GM10248 (cell line): ENCODE measurements around the gene ADORA1.

Experiments used
- CTCF ChIA-PET: fragments of 300-600 bp; sonication (Branson Sonifier 250); formaldehyde crosslinking; extraction: SDS; loops from one replicate; lab custom pipeline; 2021; ENCODE audit warnings: antibody characterized with exemption; lab: Yijun Ruan, JAX
- POLR2A ChIA-PET: fragments of 350-650 bp; sonication (Branson Sonifier 250); formaldehyde crosslinking; extraction: SDS; loops from one replicate; lab custom pipeline; 2020; ENCODE audit warnings: antibody characterized with exemption; lab: Yijun Ruan, JAX
- DNase-seq: peaks from one replicate; pipeline ENCODE4 v3.0.0; 2012; ENCODE audit errors: extremely low spot score
- CTCF ChIP-seq: IDR thresholded peaks from 2 replicates; pipeline ENCODE4 v1.5.1; 2012; ENCODE audit warnings: mild to moderate bottlenecking, low read depth; ENCODE audit errors: extremely low read depth, missing control alignments, control extremely low read depth

The ADORA1 gene

GRCh38 chr1:203189951-203190352, 62.4 kb downstream of the ADORA1 start:
- DNase-seq: no peak
- no peak for TF ChIP-seq CTCF
- POLR2A ChIA-PET: no interaction called here
- CTCF ChIA-PET: interaction anchor here (2.3 kb wide), 1 partner anchor 26 kb away, joined by 8 read pairs; no protein-coding TSS in a partner anchor

- TF ChIP-seq CTCF: no peak
- DNase-seq: no peak
- POLR2A ChIA-PET: no interaction called here
- CTCF ChIA-PET: interaction anchor here (1.3 to 2.3 kb wide), 3 partner anchors 18 to 25 kb away, joined by 5 to 9 read pairs (median 8); no protein-coding TSS in a partner anchor
Observed at GRCh38 chr1:203190949-203191348, 63.4 kb downstream of the ADORA1 start.

GRCh38 chr1:203196371-203196770, 68.8 kb downstream of the ADORA1 start:
- ChIA-PET POLR2A (no interaction called here), CTCF (interaction anchor here (1.5 to 3.0 kb wide), 4 partner anchors 10 to 20 kb away, joined by 4 to 13 read pairs (median 6); partner anchors contain the start of gene CHI3L1)
- DNase-seq: no peak
- no peak for TF ChIP-seq CTCF

- no peak for DNase-seq
- CTCF ChIA-PET: interaction anchor here (0.7 to 4.1 kb wide), 2 partner anchors 25 to 77 kb away, joined by 3 to 11 read pairs; no protein-coding TSS in a partner anchor
- POLR2A ChIA-PET: no interaction called here
- no peak for TF ChIP-seq CTCF
Observed at GRCh38 chr1:203197625-203198024, 70.1 kb downstream of the ADORA1 start.

GRCh38 chr1:203199002-203199401, 71.5 kb downstream of the ADORA1 start:
- ChIA-PET POLR2A (no interaction called here), CTCF (interaction anchor here (1.0 to 4.1 kb wide), 4 partner anchors 17 to 159 kb away, joined by 3 to 19 read pairs (median 7); no protein-coding TSS in a partner anchor)
- TF ChIP-seq CTCF: no peak
- no peak for DNase-seq

GRCh38 chr1:203199481-203199815, 71.9 kb downstream of the ADORA1 start:
- ChIA-PET POLR2A (no interaction called here), CTCF (interaction anchor here (1.0 to 4.1 kb wide), 6 partner anchors 17 to 160 kb away, joined by 3 to 19 read pairs (median 4); no protein-coding TSS in a partner anchor)
- DNase-seq: no peak
- TF ChIP-seq CTCF: no peak
